Measurements from ENCODE around the gene FSTL3. TPM values are rescaled to one million over a fixed set of nuclear protein-coding genes. Genes with fewer than 3 reads are reported as not detected.

FSTL3 gene
- total and polyA plus RNA-seq, 2 of the 13 experiments (the other 11 are each of a cell fraction or from before 2014, with no cell fraction given) = 13.5 to 15.6 TPM

- TF ChIP-seq CTCF (CRISPR knock-in tag; IDR thresholded peaks at IDR 0.05) = peak; percentile 47
- TF ChIP-seq ZMAT3 (CRISPR knock-in tag; conservative IDR thresholded peaks at IDR 0.05) = no peak
- no peak for TF ChIP-seq ATAD3A (CRISPR knock-in tag; IDR thresholded peaks at IDR 0.05)
- TF ChIP-seq RXRA (CRISPR knock-in tag; IDR thresholded peaks at IDR 0.05) = peak; percentile 31; the same call in 1 of the 2 replicates
- TF ChIP-seq FOXO4 (CRISPR knock-in tag; conservative IDR thresholded peaks at IDR 0.05) = no peak
- 0 out of 2 replicates have a peak, but pooled peaks have one; percentile 44 for TF ChIP-seq ZBTB7B (CRISPR knock-in tag; IDR thresholded peaks at IDR 0.05)
- TF ChIP-seq ZNF737 (CRISPR knock-in tag; IDR thresholded peaks at IDR 0.05; ENCODE audit: borderline replicate concordance) = no peak
- TF ChIP-seq RXRB (CRISPR knock-in tag; IDR thresholded peaks at IDR 0.05; ENCODE audit: borderline replicate concordance) = peak; percentile 16; the same call in 1 of the 2 replicates
- TF ChIP-seq MIXL1 (CRISPR knock-in tag; IDR thresholded peaks at IDR 0.05) = no peak
- TF ChIP-seq JARID2 (CRISPR knock-in tag; IDR thresholded peaks at IDR 0.05; ENCODE audit: insufficient replicate concordance) = no peak
- TF ChIP-seq HMGXB4 (CRISPR knock-in tag; IDR thresholded peaks at IDR 0.05; ENCODE audit: borderline replicate concordance in 1 of 2, low read depth in 1 of 2) = no peak
- peak; percentile 51; the same call in 1 of the 2 replicates for TF ChIP-seq KDM5B (CRISPR knock-in tag; IDR thresholded peaks at IDR 0.05; ENCODE audit: borderline replicate concordance)
- no peak for TF ChIP-seq ZNF850 (CRISPR knock-in tag; conservative IDR thresholded peaks at IDR 0.05)
- TF ChIP-seq GZF1 (CRISPR knock-in tag; IDR thresholded peaks at IDR 0.05) = no peak
Observed at GRCh38 chr19:708154-709143, 32.3 kb downstream of the FSTL3 start, which contains the start of gene PALM (continued).

All from HepG2 (cell line).